Measurements from ENCODE around the gene EEF1AKMT1.

DNA sequence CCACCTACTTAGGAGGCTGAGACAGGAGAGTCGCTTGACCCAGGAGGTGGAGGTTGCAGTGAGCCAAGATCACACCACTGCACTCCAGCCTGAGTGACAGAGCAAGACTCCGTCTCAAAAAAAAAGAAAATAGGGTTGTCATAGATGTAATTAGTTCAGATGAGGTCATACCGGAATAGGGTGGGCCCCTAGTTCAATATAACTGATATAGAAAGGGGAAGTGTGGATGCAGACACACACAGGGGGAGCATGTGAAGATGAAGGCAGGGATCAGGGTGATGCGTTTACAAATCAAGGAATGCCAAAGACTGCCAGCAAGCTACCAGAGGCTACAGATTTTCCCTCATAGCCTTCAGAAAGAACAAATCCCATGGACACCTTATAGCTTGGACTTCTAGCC lies 24.3 kb upstream of the EEF1AKMT1 start:
- TF ChIP-seq, protein P1, sequence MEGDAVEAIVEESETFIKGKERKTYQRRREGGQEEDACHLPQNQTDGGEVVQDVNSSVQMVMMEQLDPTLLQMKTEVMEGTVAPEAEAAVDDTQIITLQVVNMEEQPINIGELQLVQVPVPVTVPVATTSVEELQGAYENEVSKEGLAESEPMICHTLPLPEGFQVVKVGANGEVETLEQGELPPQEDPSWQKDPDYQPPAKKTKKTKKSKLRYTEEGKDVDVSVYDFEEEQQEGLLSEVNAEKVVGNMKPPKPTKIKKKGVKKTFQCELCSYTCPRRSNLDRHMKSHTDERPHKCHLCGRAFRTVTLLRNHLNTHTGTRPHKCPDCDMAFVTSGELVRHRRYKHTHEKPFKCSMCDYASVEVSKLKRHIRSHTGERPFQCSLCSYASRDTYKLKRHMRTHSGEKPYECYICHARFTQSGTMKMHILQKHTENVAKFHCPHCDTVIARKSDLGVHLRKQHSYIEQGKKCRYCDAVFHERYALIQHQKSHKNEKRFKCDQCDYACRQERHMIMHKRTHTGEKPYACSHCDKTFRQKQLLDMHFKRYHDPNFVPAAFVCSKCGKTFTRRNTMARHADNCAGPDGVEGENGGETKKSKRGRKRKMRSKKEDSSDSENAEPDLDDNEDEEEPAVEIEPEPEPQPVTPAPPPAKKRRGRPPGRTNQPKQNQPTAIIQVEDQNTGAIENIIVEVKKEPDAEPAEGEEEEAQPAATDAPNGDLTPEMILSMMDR (IDR thresholded peaks at IDR 0.05) = no peak
- no peak for TF ChIP-seq EZH2phosphoT487 (IDR thresholded peaks at IDR 0.05)
- TF ChIP-seq EZH2 (IDR thresholded peaks at IDR 0.05) = no peak
